ENCODE measurements around the gene INO80. TPM values are rescaled to one million over a fixed set of nuclear protein-coding genes. Genes with fewer than 3 reads are reported as not detected.
"Not testable (repeated sequence)": the region's sequence is repeated elsewhere in the genome, so short reads cannot be mapped to it uniquely, and the experiment has no call there.

The INO80 gene
- total RNA-seq, 1 experiment from 2014 or later = 38.4 TPM

GRCh38 chr15:41148065-41148464 is 32.0 kb upstream of the INO80 start:
- intact Hi-C loops (cut with micrococcal nuclease) = no loop called here
- Histone ChIP-seq H3K27ac (ENCODE audit: low read length) (no peak overlapping the region), H3K9ac (ENCODE audit: low read length) (no peak overlapping the region), H3F3A (ENCODE audit: low read length, unreplicated experiment) (no peaks in the 10 kb centered on the region), H3K9me3 (ENCODE audit: low read length) (no peaks in the 10 kb centered on the region), H3K79me2 (ENCODE audit: low read length) (no peaks in the 10 kb centered on the region), H3K36me3 (ENCODE audit: low read depth, low read length) (no peaks in the 10 kb centered on the region), H3K4me1 (ENCODE audit: insufficient read depth, low read length) (peaks cover 24% of the 10 kb centered on the region), H3K9me2 (replicated peaks; ENCODE audit: low read length) (no peaks in the 10 kb centered on the region), H2AFZ (ENCODE audit: low read length) (no peak overlapping the region), H3K27me3 (ENCODE audit: low read length) (no peaks in the 10 kb centered on the region), H4K20me1 (ENCODE audit: low read length) (no peaks in the 10 kb centered on the region), H3K4me3 (ENCODE audit: low read length) (no peak overlapping the region), H3K4me2 (ENCODE audit: low read length) (no peak overlapping the region)
- no TSS peak for BruUV-seq (replicated peaks)
- no peak for DNase-seq
- ChIA-PET CTCF (no interaction called here), POLR2A (ENCODE audit: unreplicated experiment) (no interaction called here)
- no peak for TF ChIP-seq EZH2phosphoT487 (IDR thresholded peaks at IDR 0.05; ENCODE audit: borderline replicate concordance, low read length)
- no peak for TF ChIP-seq EZH2 (IDR thresholded peaks at IDR 0.05; ENCODE audit: low read length, unreplicated experiment)
- TF ChIP-seq, protein P1, sequence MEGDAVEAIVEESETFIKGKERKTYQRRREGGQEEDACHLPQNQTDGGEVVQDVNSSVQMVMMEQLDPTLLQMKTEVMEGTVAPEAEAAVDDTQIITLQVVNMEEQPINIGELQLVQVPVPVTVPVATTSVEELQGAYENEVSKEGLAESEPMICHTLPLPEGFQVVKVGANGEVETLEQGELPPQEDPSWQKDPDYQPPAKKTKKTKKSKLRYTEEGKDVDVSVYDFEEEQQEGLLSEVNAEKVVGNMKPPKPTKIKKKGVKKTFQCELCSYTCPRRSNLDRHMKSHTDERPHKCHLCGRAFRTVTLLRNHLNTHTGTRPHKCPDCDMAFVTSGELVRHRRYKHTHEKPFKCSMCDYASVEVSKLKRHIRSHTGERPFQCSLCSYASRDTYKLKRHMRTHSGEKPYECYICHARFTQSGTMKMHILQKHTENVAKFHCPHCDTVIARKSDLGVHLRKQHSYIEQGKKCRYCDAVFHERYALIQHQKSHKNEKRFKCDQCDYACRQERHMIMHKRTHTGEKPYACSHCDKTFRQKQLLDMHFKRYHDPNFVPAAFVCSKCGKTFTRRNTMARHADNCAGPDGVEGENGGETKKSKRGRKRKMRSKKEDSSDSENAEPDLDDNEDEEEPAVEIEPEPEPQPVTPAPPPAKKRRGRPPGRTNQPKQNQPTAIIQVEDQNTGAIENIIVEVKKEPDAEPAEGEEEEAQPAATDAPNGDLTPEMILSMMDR (conservative IDR thresholded peaks at IDR 0.05; ENCODE audit: low read depth, low read length) = no peak
- ATAC-seq = no peak

DNA sequence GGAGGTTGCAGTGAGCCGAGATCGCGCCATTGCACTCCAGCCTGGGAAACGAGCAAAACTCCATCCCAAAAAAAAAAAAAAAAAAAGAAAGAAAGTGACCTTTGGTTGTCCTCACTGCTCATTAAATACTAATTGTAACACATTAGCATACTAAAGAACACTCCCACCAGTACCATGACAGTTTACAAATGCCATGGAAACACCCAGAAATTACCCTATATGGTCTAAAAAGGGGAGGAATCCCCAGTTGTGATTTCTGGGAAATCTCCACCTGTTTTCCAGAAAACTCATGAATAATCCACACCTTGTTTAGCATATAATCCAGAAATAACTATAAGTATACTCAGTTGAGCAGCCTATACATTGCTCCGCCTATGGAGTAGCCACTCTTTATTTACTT is 23.5 kb upstream of the INO80 start:
- H4K20me1 ChIP-seq (ENCODE audit: low read length) = no peaks in the 10 kb centered on the region
- no TSS peak for BruUV-seq (replicated peaks)
- H3F3A ChIP-seq (ENCODE audit: low read length, unreplicated experiment) = no peaks in the 10 kb centered on the region
- no peaks in the 10 kb centered on the region for H3K79me2 ChIP-seq (ENCODE audit: low read length)
- H3K9me2 ChIP-seq (replicated peaks; ENCODE audit: low read length) = no peaks in the 10 kb centered on the region
- no peak overlapping the region for H2AFZ ChIP-seq (ENCODE audit: low read length)
- ATAC-seq (no peak), DNase-seq (no peak)
- H3K9ac ChIP-seq (ENCODE audit: low read length) = no peak overlapping the region
- H3K9me3 ChIP-seq (ENCODE audit: low read length) = no peaks in the 10 kb centered on the region
- H3K4me1 ChIP-seq (ENCODE audit: insufficient read depth, low read length) = peaks cover 7% of the 10 kb centered on the region
- POLR2A ChIA-PET (ENCODE audit: unreplicated experiment) = no interaction called here
- H3K27me3 ChIP-seq (ENCODE audit: low read length) = no peaks in the 10 kb centered on the region
- H3K4me2 ChIP-seq (ENCODE audit: low read length) = 0 out of 2 replicates have a peak overlapping the region, but pooled peaks have one; percentile 15
- H3K36me3 ChIP-seq (ENCODE audit: low read depth, low read length) = no peaks in the 10 kb centered on the region
- no peak overlapping the region for H3K4me3 ChIP-seq (ENCODE audit: low read length)
- CTCF ChIA-PET = no interaction called here
- H3K27ac ChIP-seq (ENCODE audit: low read length) = no peak overlapping the region
- intact Hi-C loops (cut with micrococcal nuclease) = no loop called here
- no peak for TF ChIP-seq EZH2 (IDR thresholded peaks at IDR 0.05; ENCODE audit: low read length, unreplicated experiment)
- TF ChIP-seq, protein P1 (conservative IDR thresholded peaks at IDR 0.05; ENCODE audit: low read depth, low read length) = no peak
- TF ChIP-seq EZH2phosphoT487 (IDR thresholded peaks at IDR 0.05; ENCODE audit: borderline replicate concordance, low read length) = no peak

- POLR2A ChIA-PET (ENCODE audit: unreplicated experiment); H3K4me3 ChIP-seq (ENCODE audit: low read length): not testable (repeated sequence)
Measured at GRCh38 chr15:41139112-41139511, 23.0 kb upstream of the INO80 start.

DNA sequence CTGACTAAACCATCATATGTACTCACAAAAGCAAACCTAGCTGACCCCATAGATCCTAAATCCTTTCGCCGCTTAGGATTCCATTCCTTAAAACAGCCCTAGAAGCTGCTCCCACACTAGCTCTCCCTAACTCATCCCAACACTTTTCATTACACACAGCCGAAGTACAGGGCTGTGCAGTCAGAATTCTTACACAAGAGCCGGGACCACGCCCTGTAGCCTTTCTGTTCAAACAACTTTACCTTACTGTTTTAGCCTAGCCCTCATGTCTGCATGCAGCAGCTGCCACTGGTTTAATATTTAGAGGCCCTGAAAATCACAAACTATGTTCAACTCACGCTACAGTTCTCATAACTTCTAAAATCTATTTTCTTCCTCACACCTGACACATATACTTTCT is 19.5 kb upstream of the INO80 start:
- H3K9me2 ChIP-seq (replicated peaks; ENCODE audit: low read length); H3K4me2 ChIP-seq (ENCODE audit: low read length); BruUV-seq (replicated peaks); H4K20me1 ChIP-seq (ENCODE audit: low read length); H3K36me3 ChIP-seq (ENCODE audit: low read depth, low read length); H3K4me1 ChIP-seq (ENCODE audit: insufficient read depth, low read length); DNase-seq; H3F3A ChIP-seq (ENCODE audit: low read length, unreplicated experiment); H2AFZ ChIP-seq (ENCODE audit: low read length); H3K27ac ChIP-seq (ENCODE audit: low read length); ATAC-seq; H3K9ac ChIP-seq (ENCODE audit: low read length); H3K79me2 ChIP-seq (ENCODE audit: low read length); H3K9me3 ChIP-seq (ENCODE audit: low read length); CTCF ChIA-PET; H3K4me3 ChIP-seq (ENCODE audit: low read length); H3K27me3 ChIP-seq (ENCODE audit: low read length); intact Hi-C loops (cut with micrococcal nuclease): not testable (repeated sequence)
- POLR2A ChIA-PET (ENCODE audit: unreplicated experiment) = interaction anchor here (0.7 kb wide), 1 partner anchor 75 kb away, joined by 3 read pairs; no protein-coding TSS in a partner anchor

More at GRCh38 chr15:41139112-41139511, 23.0 kb upstream of the INO80 start:
- H3K9me3 ChIP-seq (ENCODE audit: low read length); H3F3A ChIP-seq (ENCODE audit: low read length, unreplicated experiment); H3K27ac ChIP-seq (ENCODE audit: low read length); H3K4me1 ChIP-seq (ENCODE audit: insufficient read depth, low read length); H3K79me2 ChIP-seq (ENCODE audit: low read length); H3K27me3 ChIP-seq (ENCODE audit: low read length); intact Hi-C loops (cut with micrococcal nuclease); H3K9ac ChIP-seq (ENCODE audit: low read length); H3K9me2 ChIP-seq (replicated peaks; ENCODE audit: low read length); BruUV-seq (replicated peaks); H3K36me3 ChIP-seq (ENCODE audit: low read depth, low read length); CTCF ChIA-PET; H2AFZ ChIP-seq (ENCODE audit: low read length); H4K20me1 ChIP-seq (ENCODE audit: low read length): not testable (repeated sequence)
- peak; percentile 87 for DNase-seq
- peak; percentile 50 for ATAC-seq
- H3K4me2 ChIP-seq (ENCODE audit: low read length) = peak overlapping the region; percentile 15; the same call in 1 of the 2 replicates
